Iris pigment epithelial cell (primary cell): ENCODE measurements around the gene PSMG3.
"Not testable (repeated sequence)": the region's sequence is repeated elsewhere in the genome, so short reads cannot be mapped to it uniquely, and the experiment has no call there.

Experiments used
- DNase-seq: peaks from one replicate; pipeline ENCODE4 v3.0.0-alpha.2; 2011; ENCODE audit warnings: low read depth

Gene PSMG3

DNA sequence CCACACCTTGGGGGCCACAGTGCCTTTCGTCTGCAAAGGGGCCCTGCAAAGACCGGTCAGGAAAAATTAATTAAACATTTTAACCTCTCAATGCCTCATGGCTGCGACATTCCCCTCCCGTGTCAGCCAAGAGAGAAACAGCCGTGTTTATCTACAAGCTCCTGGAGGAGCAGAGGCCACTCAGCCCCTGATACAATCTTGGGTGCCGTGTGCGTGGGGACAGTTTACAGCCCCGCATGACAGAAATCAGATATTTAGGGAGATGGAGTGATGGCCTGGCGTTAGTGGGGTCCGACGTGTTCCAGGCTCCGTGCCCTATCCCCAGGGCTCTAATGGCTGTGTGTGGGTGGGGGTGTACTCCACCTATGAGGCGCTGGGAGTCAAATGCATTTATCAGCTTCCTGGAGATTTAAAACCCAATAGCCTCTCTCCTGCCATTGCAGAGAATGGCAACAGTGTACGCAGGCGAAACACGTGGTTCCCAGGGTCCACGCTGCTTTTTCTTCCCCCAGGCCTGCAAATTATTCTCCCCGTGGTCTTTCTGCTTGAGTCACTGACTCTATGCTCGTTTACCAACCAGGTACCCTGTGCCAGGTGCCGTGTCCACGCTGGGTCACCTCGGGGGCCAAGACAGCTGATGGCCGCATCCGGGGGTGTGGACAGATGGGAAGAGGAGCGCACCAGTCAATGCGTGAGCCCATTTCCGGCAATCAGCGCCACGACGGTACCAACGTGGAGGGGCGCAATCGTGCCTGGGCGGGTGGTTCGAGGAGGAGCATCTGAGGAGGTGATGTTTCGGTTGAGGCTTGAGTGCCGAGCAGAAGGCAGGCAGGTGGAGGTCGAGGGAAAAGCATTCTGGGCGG is 26.6 kb upstream of the PSMG3 start:
- no peak for DNase-seq

DNA sequence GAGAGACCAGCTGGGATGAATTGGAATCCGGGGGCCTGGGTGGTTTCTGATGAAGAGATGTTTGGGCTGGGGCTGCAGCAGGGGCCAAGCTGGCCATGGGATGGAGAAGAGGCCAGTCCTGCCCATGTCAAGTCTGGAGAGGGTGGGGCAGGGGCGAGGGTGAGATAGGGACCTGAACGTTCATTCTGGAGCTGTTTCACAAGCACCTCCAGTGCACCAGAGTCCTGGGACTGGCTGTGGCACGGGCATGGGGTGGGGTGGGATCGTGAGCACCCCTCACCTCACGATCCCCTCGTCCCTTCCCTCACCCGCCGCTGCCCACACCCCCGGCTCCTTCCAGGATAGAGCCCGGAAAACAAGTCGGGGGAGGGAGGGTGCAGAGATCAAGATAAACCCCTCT is 25.8 kb upstream of the PSMG3 start:
- DNase-seq = no peak

DNA sequence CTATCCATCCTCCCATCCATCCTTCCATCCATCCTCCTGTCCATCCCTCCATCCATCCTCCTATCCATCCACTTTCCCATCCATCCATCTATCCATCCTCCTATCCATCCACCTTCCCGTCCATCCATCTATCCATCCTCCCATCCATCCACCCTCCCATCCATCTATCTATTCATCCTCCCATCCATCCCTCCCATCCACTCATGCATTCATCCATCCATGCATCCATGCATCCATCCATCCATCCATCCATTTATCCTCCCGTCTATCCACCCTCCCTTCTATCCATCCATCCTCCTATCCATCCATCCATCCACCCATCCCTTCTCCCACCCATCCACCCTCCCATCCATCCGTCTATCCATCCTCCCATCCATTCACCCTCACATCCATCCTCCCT is 25.2 kb upstream of the PSMG3 start:
- no peak for DNase-seq

DNA sequence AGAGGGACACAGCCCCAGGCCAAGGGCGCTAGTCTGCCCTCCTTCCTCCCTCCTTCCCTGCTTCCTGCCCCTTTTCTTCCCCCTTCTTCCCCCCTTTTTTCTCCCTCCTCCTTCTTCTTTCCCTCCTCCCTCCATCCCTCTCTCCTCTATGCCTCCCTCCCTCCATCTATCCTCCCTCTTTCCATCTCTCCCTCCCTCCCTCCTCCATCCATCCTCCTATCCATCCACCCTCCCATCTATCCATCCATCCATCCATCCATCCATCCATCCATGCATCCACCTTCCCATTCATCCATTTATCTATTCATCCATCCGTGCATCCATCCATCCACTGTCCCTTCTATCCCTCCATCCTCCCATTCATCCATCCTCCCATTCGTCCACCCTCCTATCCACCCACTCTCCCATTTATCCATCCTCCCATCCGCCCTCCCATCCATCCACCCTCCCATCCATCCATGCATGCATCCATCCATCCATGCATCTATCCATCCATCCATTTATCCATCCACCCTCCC is 24.1 kb upstream of the PSMG3 start:
- DNase-seq = no peak

DNA sequence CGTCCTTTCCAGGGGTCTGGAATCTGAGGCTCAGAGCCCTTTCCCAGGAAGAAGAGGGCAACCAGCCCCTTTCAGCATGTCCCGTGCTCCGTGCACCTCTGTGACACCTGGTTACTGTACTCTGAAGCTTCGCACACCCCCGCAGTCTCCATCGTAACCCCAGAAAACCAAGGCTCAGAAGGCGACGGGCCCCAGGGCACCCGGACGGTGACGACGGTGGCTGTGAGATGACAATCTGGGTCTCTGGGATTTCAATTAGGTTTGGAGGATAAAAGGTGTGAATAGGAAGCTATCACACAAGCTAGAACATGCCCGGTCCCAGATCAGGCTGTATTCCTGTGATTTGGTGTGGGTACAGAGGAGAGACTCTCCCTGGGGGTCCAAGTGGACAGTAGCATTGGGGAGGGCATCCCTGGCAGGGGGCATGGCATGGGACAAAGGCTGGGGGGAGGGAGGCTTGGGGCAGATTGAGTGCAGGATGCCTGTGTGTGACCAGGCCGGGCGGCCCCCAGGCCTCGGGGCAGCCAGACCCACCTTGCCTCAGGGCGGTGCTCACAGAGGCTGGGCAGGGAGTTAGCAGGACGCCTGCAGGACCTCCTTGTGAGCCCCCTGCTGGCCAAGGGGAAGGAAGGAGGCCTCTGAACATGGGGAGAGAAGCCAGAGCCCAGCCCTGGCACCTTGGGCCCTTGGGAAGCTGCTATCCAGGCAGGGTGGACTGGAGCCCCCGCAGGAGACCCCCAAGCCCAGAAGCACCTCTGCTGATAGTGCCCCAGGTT is 23.4 kb upstream of the PSMG3 start:
- peak; percentile 9 for DNase-seq

DNA sequence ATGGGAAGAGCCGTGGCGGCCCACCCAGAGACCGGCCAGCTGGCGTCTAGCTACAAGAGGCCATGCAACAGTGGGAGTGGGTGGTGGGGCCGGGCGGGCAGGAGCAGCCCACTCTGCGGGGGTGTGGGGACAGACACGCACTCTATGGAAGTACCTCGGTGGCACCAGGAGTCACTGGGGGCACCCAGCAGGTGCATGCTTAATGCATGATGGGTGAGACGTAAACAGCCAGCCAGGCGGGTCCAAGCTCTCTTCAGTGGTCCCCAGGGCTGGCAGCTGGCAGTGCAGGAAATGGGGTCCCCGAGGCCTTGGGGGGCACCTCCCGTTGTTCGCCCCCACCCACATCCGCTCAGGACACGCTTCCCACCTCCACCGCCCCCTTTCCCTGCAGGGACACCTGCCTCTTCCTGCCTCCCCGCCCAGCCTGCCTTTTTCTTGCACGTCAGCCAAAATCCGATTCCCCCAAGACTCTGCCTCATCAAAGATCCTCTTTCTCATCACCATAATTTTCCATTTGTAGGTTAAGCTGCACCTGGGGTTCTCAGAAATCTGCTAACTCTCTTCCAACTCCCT is 22.6 kb upstream of the PSMG3 start:
- DNase-seq = no peak

DNA sequence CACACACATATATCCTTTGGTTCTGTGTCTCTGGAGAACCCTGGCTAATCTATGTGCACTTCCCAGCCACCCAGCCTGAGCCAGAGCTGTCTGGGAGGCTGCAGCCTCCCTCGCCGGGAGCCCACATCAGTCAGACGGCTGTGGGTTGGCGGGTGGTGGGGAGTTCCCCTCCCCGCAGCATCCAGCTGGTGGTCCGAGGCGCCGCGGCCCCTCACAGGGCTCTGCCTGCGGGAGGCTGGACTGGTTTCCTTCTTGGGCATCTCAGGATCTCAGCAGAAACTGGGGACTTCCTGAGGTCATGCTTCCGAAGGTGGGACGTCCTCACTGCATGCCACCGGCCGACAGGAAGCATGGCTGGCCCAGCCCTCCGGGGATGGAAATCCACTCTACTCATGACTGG is 22.0 kb upstream of the PSMG3 start:
- no peak for DNase-seq

DNA sequence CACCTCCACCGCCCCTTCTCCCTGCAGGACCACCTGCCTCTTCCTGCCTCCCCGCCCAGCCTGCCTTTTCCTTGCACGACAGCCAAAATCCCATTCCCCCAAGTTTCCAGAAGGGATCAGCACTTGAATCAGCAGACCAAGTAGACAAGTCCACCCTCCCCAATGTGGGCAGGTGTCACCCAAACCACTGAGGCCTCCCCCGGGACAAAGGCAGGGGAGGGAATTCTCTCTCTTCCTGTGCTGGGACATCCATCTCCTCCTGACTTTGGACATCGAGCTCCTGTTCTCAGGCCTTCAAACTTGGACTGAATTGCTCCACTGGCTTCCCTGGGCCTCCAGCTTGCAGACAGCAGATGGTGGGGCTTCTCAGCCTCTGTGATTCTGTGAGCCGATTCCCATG is 21.6 kb upstream of the PSMG3 start:
- no peak for DNase-seq

DNA sequence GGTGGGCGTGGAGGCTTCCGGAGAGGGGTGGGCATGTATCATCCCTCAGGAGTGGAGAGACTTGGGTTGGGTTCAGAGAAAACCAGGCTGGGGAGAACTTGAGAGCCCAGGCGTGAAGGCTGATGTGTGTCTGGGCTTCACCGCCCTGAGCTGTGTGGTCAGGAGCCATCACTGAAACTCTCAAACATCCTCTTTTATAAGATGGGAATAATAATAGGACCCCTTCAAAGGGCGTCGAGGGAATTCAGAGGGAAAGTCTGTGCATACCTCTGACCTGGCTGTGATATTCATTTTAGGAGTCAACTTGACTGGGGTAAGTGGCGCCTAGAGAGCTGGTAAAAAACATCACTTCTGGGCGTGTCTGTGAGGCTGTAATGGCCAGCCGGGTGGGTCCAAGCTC is 21.1 kb upstream of the PSMG3 start:
- DNase-seq = no peak

DNA sequence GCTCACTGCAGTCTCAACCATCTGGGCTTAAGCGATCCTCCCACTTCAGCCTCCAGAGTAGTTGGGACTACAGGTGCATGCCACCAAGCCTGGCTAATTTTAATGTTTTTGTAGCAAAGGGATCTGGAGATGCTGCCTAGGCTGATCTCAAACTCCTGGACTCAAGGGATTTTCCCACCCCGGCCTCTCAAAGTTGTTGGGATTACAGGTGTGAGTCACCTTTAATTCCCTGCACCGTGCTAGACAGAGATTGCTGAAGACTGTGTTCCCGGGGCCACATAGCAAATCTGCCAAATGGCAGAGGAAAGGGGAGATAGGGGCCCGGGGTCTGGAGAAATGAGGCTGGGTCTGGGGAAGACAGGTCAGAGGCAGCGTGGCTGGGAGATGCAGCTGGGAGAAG is 20.6 kb upstream of the PSMG3 start:
- no peak for DNase-seq

DNA sequence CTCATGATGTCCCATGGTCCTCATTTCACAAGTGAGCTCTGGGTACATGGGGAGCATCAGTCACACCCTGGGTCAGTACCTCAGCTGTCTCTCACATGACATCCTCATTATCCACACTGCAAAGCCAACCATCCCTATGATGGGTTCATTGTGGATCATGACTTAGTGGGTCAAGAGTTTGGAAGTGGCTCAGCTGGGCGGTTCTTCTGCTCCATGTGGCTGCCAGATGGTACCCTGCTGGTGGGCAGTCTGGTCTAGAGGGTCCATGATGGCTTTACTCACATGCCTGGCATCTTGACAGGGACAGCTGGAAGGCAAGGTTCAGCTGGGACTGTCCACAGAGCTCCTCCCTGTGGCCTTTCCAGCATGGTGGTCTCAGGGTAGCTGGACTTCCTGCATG is 19.1 kb upstream of the PSMG3 start:
- no peak for DNase-seq

DNA sequence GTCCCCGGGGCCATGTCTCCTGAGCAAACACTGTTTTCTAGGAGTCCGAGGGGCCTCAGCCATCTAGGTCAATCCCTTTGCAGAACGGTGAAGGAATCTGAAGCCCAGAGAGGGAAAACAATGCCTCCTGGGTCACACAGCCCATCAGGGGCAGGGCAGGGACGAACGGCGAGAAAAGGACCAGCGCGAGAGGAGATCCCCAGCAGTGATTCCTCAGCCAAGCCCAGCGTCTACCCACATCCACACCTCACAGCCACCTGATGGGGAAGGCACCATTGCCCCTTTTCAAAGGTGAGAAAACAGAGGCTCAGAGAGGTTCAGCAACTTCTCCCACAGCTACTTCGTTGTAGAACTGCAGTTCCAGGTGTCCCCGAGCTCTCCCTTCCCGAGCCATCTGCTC is 17.9 kb upstream of the PSMG3 start:
- no peak for DNase-seq

DNA sequence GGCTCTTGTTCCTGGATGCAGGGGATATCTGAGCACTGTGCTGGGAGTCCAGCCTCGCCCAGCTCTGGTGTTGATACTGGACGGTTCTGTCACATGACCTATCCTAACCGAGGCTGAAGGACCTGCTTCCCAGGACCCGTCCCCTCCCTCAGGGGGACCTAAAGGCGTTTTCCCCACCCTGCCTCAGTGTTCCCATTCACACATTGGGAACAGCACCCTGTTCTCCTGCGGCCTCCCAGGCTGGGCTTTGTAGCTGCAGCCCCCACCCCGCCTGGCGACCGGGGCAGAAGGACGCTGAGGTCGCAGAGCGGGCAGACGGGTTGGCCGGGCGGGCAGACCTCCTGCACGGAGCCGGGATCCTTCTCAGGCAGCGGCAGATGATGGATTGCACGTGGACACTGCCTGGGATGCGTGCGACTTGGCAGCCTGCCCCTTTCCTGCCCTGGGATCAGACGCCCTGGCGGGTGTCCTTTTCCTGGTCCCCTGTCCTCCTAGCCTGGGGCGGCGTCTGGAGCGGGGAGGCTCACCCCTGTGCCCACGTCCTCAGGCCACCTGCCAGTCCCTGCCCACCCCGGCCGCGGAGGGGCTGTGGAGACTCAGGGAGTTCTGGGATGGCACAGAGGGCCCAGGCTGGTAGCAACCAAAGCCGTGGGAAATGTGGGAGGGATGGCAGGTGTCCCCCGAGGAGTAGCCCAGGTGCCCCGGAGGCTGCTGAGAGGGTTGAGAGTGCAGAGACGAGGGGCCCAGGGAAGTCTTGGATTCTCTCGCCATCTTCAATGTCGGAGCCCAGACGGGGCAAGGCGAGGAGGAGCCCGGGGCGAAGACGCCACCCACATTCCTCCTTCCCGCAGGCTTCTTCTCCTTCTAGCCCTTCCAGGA is 17.2 kb upstream of the PSMG3 start:
- DNase-seq = no peak

DNA sequence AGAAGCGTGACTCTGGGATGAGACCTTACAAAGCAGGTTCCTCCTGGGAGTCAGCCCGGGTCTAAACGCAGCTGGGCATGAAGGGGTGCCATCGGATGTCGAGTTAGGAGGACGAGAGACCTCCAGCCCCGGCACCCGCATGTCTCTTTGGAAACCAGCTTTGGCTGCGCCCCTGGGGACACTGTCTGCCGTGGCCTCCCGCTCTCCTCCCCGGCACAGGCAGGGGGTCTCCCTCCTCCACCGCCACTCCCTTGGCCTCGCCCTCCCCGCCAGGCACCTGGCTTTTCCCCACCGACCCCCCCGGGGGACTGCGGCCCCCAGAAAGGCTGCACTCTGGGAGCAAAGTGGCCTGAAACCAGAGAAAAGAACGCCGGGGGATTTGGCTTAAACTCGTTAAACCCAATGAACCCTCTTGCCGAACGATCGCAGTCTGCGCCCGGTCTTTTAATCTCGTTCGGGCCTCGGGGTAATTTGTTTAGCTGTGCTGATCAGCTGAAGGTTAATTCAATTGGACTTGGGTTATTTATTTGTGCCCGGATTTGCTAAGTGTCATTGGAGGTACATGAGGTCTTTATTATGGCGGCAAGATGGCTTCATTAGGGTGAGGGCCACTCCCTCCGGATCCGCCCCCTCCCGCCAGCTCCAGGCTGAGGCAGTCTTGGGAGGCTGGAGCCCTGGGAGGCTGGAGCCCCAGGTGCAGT is 16.4 kb upstream of the PSMG3 start:
- DNase-seq = no peak

DNA sequence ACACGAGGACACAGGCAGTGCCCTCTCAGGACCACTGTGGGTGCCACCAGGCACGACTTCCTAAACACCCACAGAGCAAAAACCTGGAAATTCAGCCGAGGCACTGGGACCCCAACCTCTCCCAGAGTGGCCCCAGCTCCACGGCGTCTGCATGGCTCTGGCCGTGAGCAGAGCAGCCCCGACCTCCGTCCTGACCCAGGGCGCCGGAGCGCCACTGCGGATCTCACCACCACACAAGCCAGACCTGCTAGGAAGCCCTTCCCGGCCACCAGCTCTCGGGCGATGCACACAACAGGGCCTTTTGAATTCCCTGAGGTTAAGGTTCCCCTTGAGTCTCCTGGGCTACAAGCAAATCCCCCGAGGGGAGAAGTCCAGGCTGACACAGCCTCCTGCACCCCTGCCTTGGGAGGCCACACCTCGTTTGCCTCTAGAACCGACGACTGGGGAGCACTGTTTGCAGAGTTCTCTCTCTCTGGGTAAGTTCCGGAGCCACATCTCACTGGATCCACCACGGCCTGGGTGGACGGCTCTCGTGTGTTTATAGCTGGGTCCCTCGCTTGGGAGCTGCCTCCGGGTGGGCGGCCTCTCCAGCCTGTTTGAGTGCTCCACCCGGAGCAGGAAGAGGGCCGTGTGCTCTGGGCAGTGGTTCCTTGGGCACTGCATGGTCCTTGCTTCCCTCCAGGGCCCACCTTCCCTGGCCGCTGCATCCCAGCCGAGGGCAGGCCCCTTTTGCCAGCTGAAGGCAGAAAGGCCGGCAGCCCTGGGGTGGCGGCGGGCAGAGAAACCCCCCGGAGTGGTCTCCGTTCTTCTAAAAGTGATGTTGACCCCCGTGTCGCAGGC is 15.5 kb upstream of the PSMG3 start:
- DNase-seq = no peak

DNA sequence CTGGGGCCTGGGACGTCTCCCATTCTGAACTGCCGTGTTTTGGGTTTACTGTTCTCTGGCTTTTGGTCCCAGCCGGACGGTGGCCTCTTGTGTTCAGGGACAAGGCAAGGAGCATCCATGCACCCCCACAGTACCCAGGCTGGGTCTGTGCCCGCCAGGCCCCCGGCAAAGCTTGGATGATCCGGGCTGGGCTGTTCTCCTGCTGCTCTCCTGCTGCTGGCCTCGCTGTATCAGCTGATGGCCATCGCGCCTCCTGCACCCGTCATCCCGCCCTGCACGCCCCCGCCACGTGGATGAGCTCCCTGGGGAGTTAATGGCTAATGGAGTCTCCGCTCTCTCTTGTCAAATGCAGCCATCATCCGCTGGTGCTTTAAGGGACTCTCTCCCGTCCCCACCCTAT is 14.9 kb upstream of the PSMG3 start:
- DNase-seq = no peak

DNA sequence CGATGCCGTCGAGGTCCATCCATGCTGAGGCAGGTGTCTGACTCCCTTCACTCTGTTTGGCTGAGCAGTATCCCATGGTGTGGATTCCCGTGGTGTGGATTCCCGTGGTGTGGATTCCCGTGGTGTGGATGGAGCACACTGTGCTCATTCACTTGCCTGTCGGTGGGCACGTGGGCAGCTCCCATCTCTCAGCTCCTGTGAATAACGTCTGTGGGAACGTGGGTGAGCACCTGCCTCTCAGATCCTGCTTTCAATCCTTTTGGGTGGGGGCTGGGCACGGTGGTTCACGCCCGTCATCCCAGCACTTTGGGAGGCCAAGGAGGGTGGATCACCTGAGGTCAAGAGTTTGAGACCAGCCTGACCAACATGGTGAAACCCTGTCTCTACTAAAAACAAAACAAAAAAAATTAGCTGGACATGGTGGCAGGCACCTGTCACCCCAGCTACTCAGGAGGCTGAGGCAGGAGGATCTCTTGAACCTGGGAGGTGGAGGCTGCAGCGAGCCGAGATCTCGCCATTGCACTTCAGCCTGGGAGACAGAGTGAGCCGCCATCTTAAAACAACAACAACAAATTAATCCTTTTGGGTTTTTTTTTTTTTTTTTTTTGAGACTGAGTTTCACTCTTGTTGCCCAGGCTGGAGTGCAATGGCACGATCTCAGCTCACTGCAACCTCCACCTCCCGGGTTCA is 13.6 kb upstream of the PSMG3 start:
- DNase-seq = not testable (repeated sequence)

DNA sequence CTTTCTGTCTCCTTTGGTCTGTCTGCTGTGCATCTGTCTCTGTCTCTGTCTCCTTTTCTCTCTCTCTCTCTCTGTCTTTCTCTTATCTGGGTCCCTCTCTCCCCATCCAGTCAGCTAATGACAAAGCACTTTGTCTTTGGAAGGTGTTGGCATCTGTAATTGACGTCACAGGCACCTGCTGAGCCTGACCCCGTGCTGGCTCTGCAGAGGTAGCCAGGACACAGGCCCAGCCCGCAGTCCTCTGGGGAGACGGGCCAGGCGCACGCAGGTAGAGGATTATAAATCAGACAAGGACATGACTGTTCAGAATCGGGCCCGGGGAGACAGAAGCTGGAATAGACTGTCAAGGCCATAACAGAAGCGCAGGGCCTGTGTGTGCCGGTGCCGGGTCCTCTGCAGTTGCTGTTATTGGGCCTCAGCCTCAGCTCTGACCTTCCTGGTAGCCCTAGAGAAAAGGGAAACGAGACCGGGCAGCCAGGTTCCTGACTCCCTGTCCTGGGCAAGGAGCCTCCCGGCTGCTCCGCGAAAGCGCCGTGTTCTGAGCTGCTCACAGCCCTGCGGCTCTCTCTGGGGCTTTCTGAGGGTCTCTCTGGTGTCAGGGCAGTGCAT is 10.7 kb upstream of the PSMG3 start:
- no peak for DNase-seq
